GF-D8 (cell line): ENCODE results near the gene ARHGAP24.

ENCODE experiments used
- DNase-seq: peaks from one replicate; lab custom pipeline; 2025; lab: John Stamatoyannopoulos, UW

The ARHGAP24 gene

GRCh38 chr4:85580489-85580888 lies 105.5 kb downstream of the ARHGAP24 start:
- no peak for DNase-seq

GRCh38 chr4:85587952-85588351 lies 113.0 kb downstream of the ARHGAP24 start:
- DNase-seq = no peak

GRCh38 chr4:85591406-85592098 lies 116.6 kb downstream of the ARHGAP24 start:
- no peak for DNase-seq

GRCh38 chr4:85595098-85595775 lies 120.3 kb downstream of the ARHGAP24 start:
- no peak for DNase-seq

GRCh38 chr4:85595796-85596559 lies 121.0 kb downstream of the ARHGAP24 start:
- DNase-seq = no peak

- DNase-seq = no peak
Measured at GRCh38 chr4:85598936-85599335, 124.0 kb downstream of the ARHGAP24 start.

GRCh38 chr4:85600501-85600900 lies 125.6 kb downstream of the ARHGAP24 start:
- DNase-seq = no peak

GRCh38 chr4:85603437-85604336 lies 128.7 kb downstream of the ARHGAP24 start:
- DNase-seq = no peak

GRCh38 chr4:85606505-85606904 lies 131.6 kb downstream of the ARHGAP24 start:
- DNase-seq = no peak

GRCh38 chr4:85607624-85608023 lies 132.7 kb downstream of the ARHGAP24 start:
- no peak for DNase-seq

GRCh38 chr4:85610450-85610849 lies 135.5 kb downstream of the ARHGAP24 start:
- DNase-seq = no peak

GRCh38 chr4:85611661-85612060 lies 136.7 kb downstream of the ARHGAP24 start:
- DNase-seq = no peak

GRCh38 chr4:85613901-85614300 lies 139.0 kb downstream of the ARHGAP24 start:
- DNase-seq = no peak

GRCh38 chr4:85615952-85616351 lies 141.0 kb downstream of the ARHGAP24 start:
- no peak for DNase-seq

- no peak for DNase-seq
Measured at GRCh38 chr4:85617202-85617601, 142.3 kb downstream of the ARHGAP24 start.

GRCh38 chr4:85632981-85633380 lies 158.0 kb downstream of the ARHGAP24 start:
- DNase-seq = no peak

GRCh38 chr4:85637778-85638177 lies 162.8 kb downstream of the ARHGAP24 start:
- no peak for DNase-seq

- DNase-seq = no peak
Measured at GRCh38 chr4:85639946-85640345, 165.0 kb downstream of the ARHGAP24 start.

GRCh38 chr4:85642356-85643100 lies 167.6 kb downstream of the ARHGAP24 start:
- DNase-seq = no peak

- DNase-seq = no peak
Measured at GRCh38 chr4:85644061-85644460, 169.1 kb downstream of the ARHGAP24 start.

- no peak for DNase-seq
Measured at GRCh38 chr4:85650908-85651307, 176.0 kb downstream of the ARHGAP24 start.
